ENCODE measurements around the gene ANKS1A. TPM values are rescaled to one million over a fixed set of nuclear protein-coding genes. Genes with fewer than 3 reads are reported as not detected.

Gene ANKS1A
- total RNA-seq, 1 experiment from 2014 or later = 35.0 TPM

GRCh38 chr6:35015996-35016395 is 126.9 kb downstream of the ANKS1A start:
- ChIA-PET POLR2A (no interaction called here), CTCF (interaction anchor here (0.9 to 1.9 kb wide), 5 partner anchors 10 to 225 kb away, joined by 4 to 7 read pairs (median 5); no protein-coding TSS in a partner anchor)
- Mint-ChIP-seq H3K27me3 (ENCODE audit: low read depth) (no peaks in the 10 kb centered on the region), H3K9me3 (no peaks in the 10 kb centered on the region), H3K36me3 (peaks cover 18% of the 10 kb centered on the region), H3K4me1 (peaks cover 32% of the 10 kb centered on the region), H3K4me3 (no peak overlapping the region), H3K27ac (no peak overlapping the region)
- DNase-seq (ENCODE audit: low spot score) (no peak), ATAC-seq (no peak)
- no peak for TF ChIP-seq OVOL2 (CRISPR knock-in tag; IDR thresholded peaks at IDR 0.05; ENCODE audit: borderline replicate concordance)
- TF ChIP-seq PREB (CRISPR knock-in tag; IDR thresholded peaks at IDR 0.05; ENCODE audit: borderline replicate concordance) = no peak
- TF ChIP-seq SMAD4 (CRISPR knock-in tag; IDR thresholded peaks at IDR 0.05) = no peak
- no peak for TF ChIP-seq ZNF532 (CRISPR knock-in tag; IDR thresholded peaks at IDR 0.05; ENCODE audit: borderline replicate concordance)
- TF ChIP-seq PRRX2 (CRISPR knock-in tag; IDR thresholded peaks at IDR 0.05) = no peak
- no peak for TF ChIP-seq HMGXB4 (CRISPR knock-in tag; IDR thresholded peaks at IDR 0.05)
- no peak for TF ChIP-seq JAZF1 (CRISPR knock-in tag; IDR thresholded peaks at IDR 0.05)
- TF ChIP-seq CTCF (IDR thresholded peaks at IDR 0.05) = no peak
- TF ChIP-seq ZNF425 (CRISPR knock-in tag; conservative IDR thresholded peaks at IDR 0.05) = no peak
- TF ChIP-seq PRDM15 (CRISPR knock-in tag; IDR thresholded peaks at IDR 0.05) = no peak
- no peak for TF ChIP-seq HMGA2 (CRISPR knock-in tag; IDR thresholded peaks at IDR 0.05)
- TF ChIP-seq ZMAT4 (CRISPR knock-in tag; IDR thresholded peaks at IDR 0.05) = no peak

Data from WTC11 (cell line).